K562 (cell line): Measurements from ENCODE around the gene SPEG. TPM values are rescaled to one million over a fixed set of nuclear protein-coding genes. Genes with fewer than 3 reads are reported as not detected.

Experiments used
- ATF6 ChIP-seq: sonication (generic); formaldehyde crosslinking; IDR thresholded peaks from 2 replicates; pipeline ENCODE4 v1.4.0; 2020; ENCODE audit warnings: mild to moderate bottlenecking, missing genetic modification reagents
- BACH1 ChIP-seq: fragments of 200-800 bp; sonication (Bioruptor generic); IDR thresholded peaks from 2 replicates; pipeline ENCODE4 v1.6.1; 2016; ENCODE audit warnings: missing genetic modification characterization, missing compliant biosample characterization
- CBX3 ChIP-seq, 2 experiments: IDR thresholded peaks; 1 replicate in 1 of 2; 2 replicates in 1 of 2; pipeline ENCODE4 v1.6.1; 2012; ENCODE audit warnings: inconsistent platforms in 2 of 2, low read length in 2 of 2, borderline replicate concordance in 1 of 2, control low read depth in 1 of 2
- CXXC5 ChIP-seq: fragments of 250-450 bp; sonication (Bioruptor Pico); IDR thresholded peaks from 2 replicates; pipeline ENCODE4 v1.8.0; 2022; ENCODE audit warnings: inconsistent platforms, mild to moderate bottlenecking, moderate library complexity
- KDM2B ChIP-seq: fragments of 250-450 bp; sonication (Bioruptor Pico); IDR thresholded peaks from 2 replicates; pipeline ENCODE4 v1.8.0; 2021; ENCODE audit warnings: mild to moderate bottlenecking, moderate library complexity
- MAFF ChIP-seq: IDR thresholded peaks from 2 replicates; pipeline ENCODE4 v1.6.1; 2012; ENCODE audit warnings: low read length, improper control_type of control experiment
- MAX ChIP-seq: sonication (generic); formaldehyde crosslinking; IDR thresholded peaks from 2 replicates; pipeline ENCODE4 v1.9.0; 2022; ENCODE audit warnings: mild to moderate bottlenecking, missing genetic modification reagents
- NR4A1 ChIP-seq, 2 experiments: fragments of 250-450 bp in 1 of 2; fragments of 450-650 bp in 1 of 2; sonication (Bioruptor Pico) in 1 of 2; IDR thresholded peaks; 2 replicates each; pipeline versions ENCODE4 v1.4.0 to v1.6.1; 2016 to 2020; ENCODE audit warnings: mild to moderate bottlenecking in 2 of 2, missing compliant biosample characterization in 1 of 2, missing genetic modification characterization in 1 of 2, moderate library complexity in 1 of 2
- PCBP2 ChIP-seq: fragments of 200-400 bp; formaldehyde crosslinking; IDR thresholded peaks from 2 replicates; pipeline ENCODE4 v1.6.1; 2018; ENCODE audit warnings: low read length, low read depth, mild to moderate bottlenecking, moderate library complexity; ENCODE audit not compliant: poor library complexity, severe bottlenecking
- POLR2G ChIP-seq: fragments of 200-400 bp; formaldehyde crosslinking; IDR thresholded peaks from 2 replicates; pipeline ENCODE4 v1.6.1; 2017; ENCODE audit warnings: low read depth, mild to moderate bottlenecking, antibody characterized with exemption, low read length, moderate library complexity
- PRPF4 ChIP-seq: fragments of 200-400 bp; formaldehyde crosslinking; IDR thresholded peaks from one replicate; pipeline ENCODE4 v1.6.1; 2017; ENCODE audit warnings: low read length, low read depth, mild to moderate bottlenecking; ENCODE audit not compliant: insufficient read depth, poor library complexity, severe bottlenecking
- SMAD4 ChIP-seq: fragments of 250-450 bp; sonication (Bioruptor Pico); conservative IDR thresholded peaks from 2 replicates; pipeline ENCODE4 v1.8.0; 2021; ENCODE audit warnings: inconsistent platforms, mild to moderate bottlenecking, moderate library complexity
- TAF9B ChIP-seq: fragments of 450-650 bp; IDR thresholded peaks from 2 replicates; pipeline ENCODE4 v1.6.1; 2018; ENCODE audit warnings: mild to moderate bottlenecking; ENCODE audit not compliant: partially characterized antibody
- TARDBP ChIP-seq: fragments of 450-650 bp; IDR thresholded peaks from 2 replicates; pipeline ENCODE4 v1.6.1; 2016
- ZNF124 ChIP-seq: sonication (generic); formaldehyde crosslinking; IDR thresholded peaks from 2 replicates; pipeline ENCODE4 v1.8.1; 2022; ENCODE audit warnings: missing genetic modification reagents
- polyA plus RNA-seq, 8 experiments: library from polyadenylated mRNA; depleted of rRNA in 4 of 8; stranded (reverse) in 5 of 8; unstranded in 3 of 8; fragments of >200 nt; fragmentation: Nextera tagmentation in 2 of 8; fragmentation: Illumina TruSeq in 1 of 8; extraction: Ambion mirVana in 2 of 8; extraction: Trizol in 1 of 8; gene quantifications; 2 replicates each; pipeline versions ENCODE4 v1.2.1 to v1.2.3, GENCODE V29; 2011 to 2014; ENCODE audit warnings: inconsistent platforms in 1 of 8, missing spikeins in 1 of 8
- total RNA-seq, 7 experiments: library from RNA; depleted of rRNA in 6 of 7; stranded (reverse); fragments of >200 nt in 6 of 7; fragmentation: Illumina TruSeq in 2 of 7; extraction: Trizol in 2 of 7; gene quantifications; 2 replicates each; pipeline versions ENCODE4 v1.2.1 to v1.2.3, GENCODE V29; 2011 to 2021; ENCODE audit warnings: low replicate concordance in 1 of 7
- TF ChIP-seq, protein P1 (sequence below): fragments of 250-450 bp; sonication (Bioruptor Pico); IDR thresholded peaks from 2 replicates; pipeline ENCODE4 v1.5.0; 2020; ENCODE audit warnings: mild to moderate bottlenecking
- TF ChIP-seq, protein P2 (sequence below): sonication (generic); formaldehyde crosslinking; IDR thresholded peaks from 2 replicates; pipeline ENCODE4 v1.8.0; 2022; ENCODE audit warnings: mild to moderate bottlenecking, missing genetic modification reagents

Gene SPEG
- total and polyA plus RNA-seq, 9 of the 15 experiments (the other 6 are each of a cell fraction or from before 2014, with no cell fraction given) = 0.49 to 8.7 (median 3.0) TPM

DNA sequence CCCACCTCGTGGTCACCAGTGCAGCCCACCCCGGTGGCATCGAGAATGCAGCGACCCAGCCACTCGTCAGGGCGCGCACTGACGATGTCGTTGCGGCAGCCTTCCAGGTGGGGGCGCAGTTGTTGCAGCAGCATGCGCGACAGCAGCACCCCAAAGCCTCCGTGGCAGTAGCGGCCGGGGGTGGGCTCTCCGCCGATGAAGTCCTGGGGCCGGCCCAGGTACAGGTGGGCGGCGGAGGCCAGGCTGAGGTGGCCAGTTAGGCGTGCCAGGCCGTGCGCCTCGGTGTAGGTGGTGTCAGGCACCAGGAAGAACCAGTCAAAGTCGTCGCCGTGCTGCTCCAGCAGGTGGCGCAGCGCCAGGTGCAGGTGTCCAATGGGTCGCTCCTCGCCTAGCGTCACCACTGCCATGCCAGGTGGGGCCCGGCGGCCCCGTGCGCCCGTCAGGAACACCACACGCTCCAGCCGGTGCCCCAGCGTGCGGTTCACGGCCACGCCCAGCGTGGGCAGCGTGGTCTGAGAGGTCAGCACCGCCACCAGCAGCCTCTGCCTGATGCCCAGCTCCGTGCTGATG, 107.1 kb downstream of the SPEG start (continued):
- TF ChIP-seq CBX3 (IDR thresholded peaks at IDR 0.05; ENCODE audit: borderline replicate concordance in 1 of 2, low read length in 2 of 2) (peak in 1 of 2 experiments; percentile 63; a peak in 2 of 3 replicates), POLR2G (peak; percentile 64), NR4A1 (CRISPR knock-in tag; IDR thresholded peaks at IDR 0.05) (no peak), NR4A1 (tag; IDR thresholded peaks at IDR 0.05) (peak; percentile 83), MAFF (no peak), MAX (peak; percentile 97), PCBP2 (no peak), BACH1 (no peak), CXXC5 (CRISPR knock-in tag) (peak; percentile 61), TAF9B (no peak), ATF6 (CRISPR knock-in tag) (0 out of 2 replicates have a peak, but pooled peaks have one; percentile 50), SMAD4 (CRISPR knock-in tag) (peak; percentile 73; the same call in 1 of the 2 replicates), TARDBP (no peak), ZNF124 (CRISPR knock-in tag) (no peak), KDM2B (CRISPR knock-in tag) (no peak), PRPF4 (no peak)
- TF ChIP-seq, protein P1, sequence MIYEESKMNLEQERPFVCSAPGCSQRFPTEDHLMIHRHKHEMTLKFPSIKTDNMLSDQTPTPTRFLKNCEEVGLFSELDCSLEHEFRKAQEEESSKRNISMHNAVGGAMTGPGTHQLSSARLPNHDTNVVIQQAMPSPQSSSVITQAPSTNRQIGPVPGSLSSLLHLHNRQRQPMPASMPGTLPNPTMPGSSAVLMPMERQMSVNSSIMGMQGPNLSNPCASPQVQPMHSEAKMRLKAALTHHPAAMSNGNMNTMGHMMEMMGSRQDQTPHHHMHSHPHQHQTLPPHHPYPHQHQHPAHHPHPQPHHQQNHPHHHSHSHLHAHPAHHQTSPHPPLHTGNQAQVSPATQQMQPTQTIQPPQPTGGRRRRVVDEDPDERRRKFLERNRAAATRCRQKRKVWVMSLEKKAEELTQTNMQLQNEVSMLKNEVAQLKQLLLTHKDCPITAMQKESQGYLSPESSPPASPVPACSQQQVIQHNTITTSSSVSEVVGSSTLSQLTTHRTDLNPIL = no peak
- TF ChIP-seq, protein P2, sequence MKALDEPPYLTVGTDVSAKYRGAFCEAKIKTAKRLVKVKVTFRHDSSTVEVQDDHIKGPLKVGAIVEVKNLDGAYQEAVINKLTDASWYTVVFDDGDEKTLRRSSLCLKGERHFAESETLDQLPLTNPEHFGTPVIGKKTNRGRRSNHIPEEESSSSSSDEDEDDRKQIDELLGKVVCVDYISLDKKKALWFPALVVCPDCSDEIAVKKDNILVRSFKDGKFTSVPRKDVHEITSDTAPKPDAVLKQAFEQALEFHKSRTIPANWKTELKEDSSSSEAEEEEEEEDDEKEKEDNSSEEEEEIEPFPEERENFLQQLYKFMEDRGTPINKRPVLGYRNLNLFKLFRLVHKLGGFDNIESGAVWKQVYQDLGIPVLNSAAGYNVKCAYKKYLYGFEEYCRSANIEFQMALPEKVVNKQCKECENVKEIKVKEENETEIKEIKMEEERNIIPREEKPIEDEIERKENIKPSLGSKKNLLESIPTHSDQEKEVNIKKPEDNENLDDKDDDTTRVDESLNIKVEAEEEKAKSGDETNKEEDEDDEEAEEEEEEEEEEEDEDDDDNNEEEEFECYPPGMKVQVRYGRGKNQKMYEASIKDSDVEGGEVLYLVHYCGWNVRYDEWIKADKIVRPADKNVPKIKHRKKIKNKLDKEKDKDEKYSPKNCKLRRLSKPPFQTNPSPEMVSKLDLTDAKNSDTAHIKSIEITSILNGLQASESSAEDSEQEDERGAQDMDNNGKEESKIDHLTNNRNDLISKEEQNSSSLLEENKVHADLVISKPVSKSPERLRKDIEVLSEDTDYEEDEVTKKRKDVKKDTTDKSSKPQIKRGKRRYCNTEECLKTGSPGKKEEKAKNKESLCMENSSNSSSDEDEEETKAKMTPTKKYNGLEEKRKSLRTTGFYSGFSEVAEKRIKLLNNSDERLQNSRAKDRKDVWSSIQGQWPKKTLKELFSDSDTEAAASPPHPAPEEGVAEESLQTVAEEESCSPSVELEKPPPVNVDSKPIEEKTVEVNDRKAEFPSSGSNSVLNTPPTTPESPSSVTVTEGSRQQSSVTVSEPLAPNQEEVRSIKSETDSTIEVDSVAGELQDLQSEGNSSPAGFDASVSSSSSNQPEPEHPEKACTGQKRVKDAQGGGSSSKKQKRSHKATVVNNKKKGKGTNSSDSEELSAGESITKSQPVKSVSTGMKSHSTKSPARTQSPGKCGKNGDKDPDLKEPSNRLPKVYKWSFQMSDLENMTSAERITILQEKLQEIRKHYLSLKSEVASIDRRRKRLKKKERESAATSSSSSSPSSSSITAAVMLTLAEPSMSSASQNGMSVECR (CRISPR knock-in tag) = 0 out of 2 replicates have a peak, but pooled peaks have one; percentile 79
